ENCODE results near the gene KLHL33. TPM values are rescaled to one million over a fixed set of nuclear protein-coding genes. Genes with fewer than 3 reads are reported as not detected.

The KLHL33 gene
- total RNA-seq, 1 donor: 0.27 TPM

- DNase-seq (ENCODE audit: low read depth in 2 of 3, low spot score in 2 of 3): peak; percentile 21 to 86 (median 69)
Measured at GRCh38 chr14:20415782-20416206, 20.2 kb downstream of the KLHL33 start.

DNA sequence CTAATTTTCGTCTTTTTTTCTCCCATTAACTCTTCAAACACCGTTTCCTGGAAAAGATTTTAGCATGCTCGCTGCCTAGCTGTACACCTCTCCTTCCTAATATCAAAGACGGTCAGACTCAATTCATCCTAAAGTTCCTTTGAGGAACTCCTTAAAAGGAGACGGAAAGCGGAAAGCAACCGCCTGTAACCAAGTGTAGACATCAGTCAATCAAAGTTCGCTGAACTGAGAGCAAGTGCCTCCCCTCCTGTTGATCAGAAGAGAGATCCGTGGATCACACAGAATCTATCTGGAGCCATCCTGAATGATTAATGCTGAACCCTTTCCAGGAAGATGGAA is 22.3 kb downstream of the KLHL33 start:
- peak in 1 of 3 donors; percentile 11 for DNase-seq (ENCODE audit: low read depth in 2 of 3, low spot score in 2 of 3)

DNA sequence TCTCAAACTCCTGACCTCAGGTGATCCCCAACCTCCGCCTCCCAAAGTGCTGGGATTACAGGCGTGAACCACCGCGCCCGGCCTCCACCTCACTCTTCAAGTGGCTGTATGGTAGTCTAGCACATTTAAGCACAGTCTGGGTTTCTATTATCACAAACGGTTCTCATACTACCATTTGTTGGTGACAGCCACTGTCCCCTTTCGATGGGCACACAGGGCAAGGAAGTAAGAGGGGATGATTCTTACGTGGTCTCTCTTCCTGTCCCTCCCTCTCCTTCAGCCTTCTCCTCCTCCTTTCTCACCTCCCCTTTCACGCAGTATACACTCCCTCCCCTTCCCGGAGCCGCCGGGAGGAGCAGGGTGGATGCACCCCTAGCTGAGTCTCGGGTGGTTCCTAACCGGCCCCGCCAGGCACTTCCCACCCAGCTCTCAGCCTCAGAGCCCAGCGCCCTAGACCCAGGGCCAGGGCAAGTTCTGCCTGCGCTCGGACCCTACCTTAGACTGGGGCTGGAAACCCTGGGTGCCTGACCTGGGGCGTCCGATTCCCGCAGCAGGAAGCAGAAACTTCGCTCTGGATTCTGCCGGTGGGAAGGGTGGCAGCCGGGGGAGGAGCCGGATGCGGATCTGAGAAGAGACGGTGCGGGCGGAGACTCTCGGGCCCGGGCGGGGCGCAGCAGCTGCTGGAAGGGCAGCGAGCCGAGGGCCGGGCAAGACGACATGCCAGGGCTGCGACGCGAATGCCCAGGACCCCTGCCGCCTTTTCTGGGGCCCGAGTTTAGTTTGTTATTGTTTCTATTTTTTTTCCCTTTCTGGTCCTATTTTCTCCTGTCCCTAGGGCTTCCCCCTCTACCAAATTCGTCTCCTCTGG is 22.9 kb downstream of the KLHL33 start, which contains the start of gene TEP1:
TSS of gene TEP1 (minus strand) at position 626 of the 868 bp plus-strand sequence. CDS start 5,062 bp downstream, outside the sequence.
- peak; percentile 36 to 63 (median 62) for DNase-seq (ENCODE audit: low read depth in 2 of 3, low spot score in 2 of 3)

DNA sequence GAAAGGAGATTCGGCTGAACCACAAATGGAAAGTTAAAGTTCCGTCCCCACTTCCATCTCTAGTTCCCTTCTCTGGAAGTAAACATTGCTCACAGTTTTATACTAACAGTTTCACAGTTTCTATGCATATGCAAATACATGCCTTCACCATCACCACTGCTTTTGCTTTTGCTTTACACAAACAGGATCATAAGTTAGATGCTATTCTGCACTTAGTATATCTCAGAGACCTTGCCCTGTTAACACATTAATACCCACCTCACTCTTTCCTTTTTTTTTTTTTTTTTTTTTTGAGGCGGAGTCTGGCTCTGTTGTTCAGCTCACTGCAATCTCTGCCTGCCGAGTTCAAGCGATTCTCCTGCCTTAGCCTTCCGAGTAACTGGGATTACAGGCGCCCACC is 23.6 kb downstream of the KLHL33 start:
- peak in 1 of 3 donors; percentile 52 for DNase-seq (ENCODE audit: low read depth in 2 of 3, low spot score in 2 of 3)

GRCh38 chr14:20409226-20409625 is 26.7 kb downstream of the KLHL33 start:
- DNase-seq (ENCODE audit: low read depth in 2 of 3, low spot score in 2 of 3): no peak

DNA sequence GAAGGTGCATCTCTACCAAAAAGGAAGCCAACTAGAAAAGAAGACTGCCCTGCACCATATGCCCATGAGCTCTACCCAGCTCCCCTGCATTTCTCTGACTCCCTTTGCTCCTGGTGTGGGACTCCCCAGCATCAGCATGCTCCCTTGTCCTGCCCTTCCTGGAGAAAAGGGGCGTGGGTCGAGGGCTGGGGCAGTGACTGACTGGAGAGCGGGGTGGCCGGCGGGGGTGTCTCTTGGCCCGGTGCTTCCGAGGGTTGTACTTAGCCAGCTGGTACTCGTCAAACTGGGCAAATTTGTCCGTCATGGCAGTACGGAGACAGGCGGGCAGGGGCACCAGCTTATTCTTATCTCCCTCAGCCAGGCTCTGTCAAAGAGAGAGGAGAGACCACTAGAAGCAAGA is 32.4 kb downstream of the KLHL33 start:
- DNase-seq (ENCODE audit: low read depth in 2 of 3, low spot score in 2 of 3): no peak

GRCh38 chr14:20400965-20401593 is 34.9 kb downstream of the KLHL33 start:
- DNase-seq (ENCODE audit: low read depth in 2 of 3, low spot score in 2 of 3): no peak

DNA sequence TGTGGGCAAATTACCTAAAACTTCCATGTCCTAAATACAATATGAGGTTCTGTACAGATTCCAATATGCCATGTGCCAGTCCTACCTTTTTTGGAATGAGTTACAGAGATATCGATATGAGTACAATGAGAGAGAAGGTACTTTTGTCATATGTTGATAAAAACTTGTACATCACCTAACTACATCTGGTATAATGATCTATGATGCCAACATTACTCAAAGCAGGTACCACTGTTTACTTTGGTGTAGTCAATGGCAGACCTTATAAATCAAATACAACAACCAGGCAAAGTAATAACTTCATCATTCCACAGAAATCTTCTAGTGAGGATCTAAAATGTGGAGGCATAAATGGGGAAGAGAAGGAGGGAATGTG is 35.4 kb downstream of the KLHL33 start:
- DNase-seq (ENCODE audit: low read depth in 2 of 3, low spot score in 2 of 3): no peak

DNA sequence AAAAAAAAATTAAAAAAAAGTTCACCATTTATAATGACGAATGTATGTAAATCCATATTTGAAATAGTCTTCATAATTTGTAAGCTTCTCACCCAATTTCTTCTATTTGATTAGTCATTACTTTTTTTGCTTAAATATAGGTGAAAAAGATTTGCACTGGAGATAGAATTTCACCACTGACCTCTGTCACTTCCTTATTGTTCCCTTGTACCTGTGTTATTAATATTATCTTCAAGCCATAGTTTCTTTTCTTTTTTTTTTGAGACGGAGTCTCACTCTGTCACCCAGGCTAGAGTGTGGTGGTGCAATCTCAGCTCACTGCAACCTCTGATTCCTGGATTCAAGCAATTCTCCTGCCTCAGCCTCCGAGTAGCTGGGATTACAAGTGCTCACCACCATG is 38.5 kb downstream of the KLHL33 start:
- no peak for DNase-seq (ENCODE audit: low read depth in 2 of 3, low spot score in 2 of 3)

- DNase-seq (ENCODE audit: low read depth in 2 of 3, low spot score in 2 of 3): no peak
Measured at GRCh38 chr14:20391505-20391904, 44.5 kb downstream of the KLHL33 start.

- no peak for DNase-seq (ENCODE audit: low read depth in 2 of 3, low spot score in 2 of 3)
Measured at GRCh38 chr14:20388159-20388558, 47.8 kb downstream of the KLHL33 start.

- DNase-seq (ENCODE audit: low read depth in 2 of 3, low spot score in 2 of 3): no peak
Measured at GRCh38 chr14:20387576-20387975, 48.4 kb downstream of the KLHL33 start.

DNA sequence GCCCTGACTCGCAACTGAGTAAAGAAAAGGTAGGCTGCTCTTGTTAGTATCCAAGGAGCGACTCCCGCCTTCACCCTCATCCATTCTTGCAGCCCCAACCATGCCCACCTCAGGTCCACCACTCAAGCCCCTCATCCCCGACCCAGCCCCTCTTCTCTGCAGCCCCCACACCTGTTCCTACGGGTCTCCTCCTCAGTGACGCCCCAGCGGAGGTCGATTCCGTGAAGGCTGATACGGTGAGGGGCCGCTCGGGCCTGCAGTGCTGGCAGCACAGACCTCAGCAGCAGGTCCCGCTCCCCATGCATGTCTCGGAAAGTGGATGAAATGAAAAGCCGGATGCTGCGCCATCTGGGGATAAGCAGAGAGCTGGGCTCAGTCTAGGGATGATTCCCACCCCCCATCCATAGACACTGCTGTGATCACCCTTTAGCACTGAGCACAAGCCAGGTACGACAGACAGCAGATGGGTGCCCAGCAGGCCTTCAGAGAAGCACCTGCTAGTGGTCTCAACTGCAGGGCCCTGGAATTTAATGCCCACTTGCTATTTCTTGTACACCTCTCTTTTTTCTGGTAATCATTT is 49.6 kb downstream of the KLHL33 start:
- no peak for DNase-seq (ENCODE audit: low read depth in 2 of 3, low spot score in 2 of 3)

- no peak for DNase-seq (ENCODE audit: low read depth in 2 of 3, low spot score in 2 of 3)
Measured at GRCh38 chr14:20384886-20385285, 51.1 kb downstream of the KLHL33 start.

DNA sequence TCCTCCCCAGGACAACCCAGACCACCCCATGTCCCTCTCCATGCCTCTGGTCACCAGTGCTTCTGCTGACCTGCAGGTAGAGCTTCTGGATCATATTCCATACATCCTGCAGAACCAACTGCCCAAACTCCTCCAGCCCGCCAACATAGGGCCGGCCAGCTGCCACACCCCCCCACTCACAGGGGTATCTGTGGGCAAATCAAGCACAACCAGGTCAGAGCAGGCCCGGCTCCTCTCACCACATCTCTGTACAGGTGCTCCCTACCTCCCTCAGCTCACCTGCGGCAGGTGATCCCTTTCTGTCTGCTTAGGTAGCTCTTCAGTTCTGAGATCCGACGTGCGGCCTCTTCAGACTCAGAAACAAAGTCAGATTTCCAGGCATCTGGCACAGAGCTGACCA is 51.6 kb downstream of the KLHL33 start:
- no peak for DNase-seq (ENCODE audit: low read depth in 2 of 3, low spot score in 2 of 3)

DNA sequence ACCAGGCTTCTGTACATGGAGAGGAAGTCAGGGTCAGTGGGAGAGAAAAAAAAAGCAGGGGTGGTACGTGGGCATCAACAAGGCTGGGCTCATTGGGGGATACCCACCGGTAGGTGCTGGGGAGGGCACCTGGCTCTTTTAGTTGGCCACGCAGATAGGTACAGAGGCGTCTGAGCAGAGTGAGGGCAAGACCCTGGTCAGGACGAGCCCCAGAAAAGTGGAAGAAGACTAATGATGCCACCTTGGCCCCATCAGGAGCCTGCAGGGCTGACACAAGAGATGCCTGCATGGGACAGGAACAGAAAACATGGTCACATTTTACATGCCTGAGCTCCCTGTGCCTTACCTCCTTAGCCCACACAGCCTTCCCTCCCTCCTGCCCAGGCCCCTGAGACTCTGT is 52.3 kb downstream of the KLHL33 start:
- no peak for DNase-seq (ENCODE audit: low read depth in 2 of 3, low spot score in 2 of 3)

GRCh38 chr14:20383032-20383431 is 52.9 kb downstream of the KLHL33 start:
- DNase-seq (ENCODE audit: low read depth in 2 of 3, low spot score in 2 of 3): no peak

DNA sequence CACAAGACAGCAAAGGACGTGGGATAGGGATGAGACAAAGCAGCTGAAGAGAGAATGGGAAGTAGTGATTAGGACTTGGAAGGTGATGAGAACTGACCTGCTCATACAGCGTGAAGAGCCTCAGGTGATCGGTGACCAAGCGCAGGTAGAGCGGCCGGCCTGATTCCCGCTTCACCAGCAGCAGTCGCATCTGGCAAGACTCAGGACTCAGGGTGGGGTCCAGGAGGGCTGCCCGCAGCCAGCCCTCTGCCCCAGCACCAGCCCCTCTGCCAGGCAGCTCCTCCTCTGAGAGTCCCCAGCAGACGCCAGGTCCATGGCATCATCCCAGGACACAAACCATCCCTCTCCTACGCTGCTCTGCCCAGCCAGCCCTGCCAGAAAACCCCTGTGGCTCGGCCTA is 53.4 kb downstream of the KLHL33 start:
- no peak for DNase-seq (ENCODE audit: low read depth in 2 of 3, low spot score in 2 of 3)

- DNase-seq (ENCODE audit: low read depth in 2 of 3, low spot score in 2 of 3): no peak
Measured at GRCh38 chr14:20381341-20381740, 54.6 kb downstream of the KLHL33 start.

DNA sequence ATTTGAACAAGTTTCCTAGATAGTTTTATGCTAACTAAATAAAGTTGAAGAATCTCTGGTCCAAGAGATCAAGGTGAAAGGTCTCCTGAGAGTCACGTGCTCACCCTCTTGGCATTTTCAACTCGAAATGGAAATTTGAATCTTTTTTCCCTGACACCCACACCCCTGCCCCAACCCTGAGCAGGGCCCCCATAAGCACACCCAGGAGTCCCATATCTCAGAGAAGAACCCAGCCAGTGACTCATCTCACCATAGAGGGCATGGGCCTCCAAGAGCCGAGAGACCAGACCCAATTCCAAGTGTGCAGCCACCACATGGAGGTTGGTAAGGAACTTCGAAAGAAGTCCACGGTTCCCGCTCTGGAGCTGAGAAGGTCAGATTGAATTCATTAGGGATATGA is 55.3 kb downstream of the KLHL33 start:
- DNase-seq (ENCODE audit: low read depth in 2 of 3, low spot score in 2 of 3): no peak

DNA sequence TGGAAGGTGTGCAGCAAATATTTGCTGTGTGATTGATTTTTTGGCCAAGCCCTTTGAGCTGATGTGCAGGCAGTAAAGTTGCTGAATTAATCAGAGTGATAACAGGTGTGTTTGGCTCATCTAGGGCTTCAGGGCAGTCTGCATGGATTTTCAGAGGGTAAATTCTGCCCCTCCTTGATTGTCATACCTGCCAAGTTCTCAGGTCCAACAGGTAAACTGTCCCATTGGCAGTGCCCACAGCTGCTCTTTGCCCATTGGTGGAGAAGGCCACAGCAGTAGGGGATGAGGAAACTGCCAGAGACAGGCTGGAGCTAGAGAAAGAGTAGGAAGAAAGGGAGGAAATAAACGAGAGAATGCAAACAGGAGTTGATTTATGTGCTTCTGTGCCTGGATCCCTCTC is 56.2 kb downstream of the KLHL33 start:
- DNase-seq (ENCODE audit: low read depth in 2 of 3, low spot score in 2 of 3): no peak

DNA sequence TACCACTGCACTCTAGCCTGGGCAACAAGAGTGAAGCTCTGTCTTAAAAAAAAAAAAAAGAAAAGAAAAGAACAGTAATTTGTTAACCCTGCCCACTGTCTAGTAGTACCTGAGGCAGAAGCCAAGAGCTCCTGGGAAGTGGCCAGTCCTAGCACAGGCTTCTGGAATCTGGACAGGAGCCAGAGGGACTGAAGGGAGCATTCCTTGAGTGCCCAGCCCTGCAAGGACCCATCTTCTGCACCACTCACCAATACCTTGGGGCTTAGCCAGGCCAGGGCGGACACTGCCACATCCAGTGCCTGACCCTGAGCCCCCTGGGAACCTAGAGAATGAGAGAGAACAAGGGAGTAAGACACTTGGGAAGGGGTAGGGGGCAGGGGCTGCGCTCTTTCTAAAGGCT is 58.8 kb downstream of the KLHL33 start:
- no peak for DNase-seq (ENCODE audit: low read depth in 2 of 3, low spot score in 2 of 3)

Measured in hematopoietic multipotent progenitor cell (in vitro differentiated cells).